NOMO-1 treated with dmso at 0.1 percent for 144 hours (cell line): Measurements from ENCODE around the gene RBP7.
A peak's percentile ranks its signal among the peaks of the same experiment; 100 is the strongest.

Experiments
- DNase-seq: peaks from one replicate; lab custom pipeline; 2025; ENCODE audit not compliant: unreplicated experiment; lab: John Stamatoyannopoulos, UW

The RBP7 gene

GRCh38 chr1:10028956-10029500 is 32.0 kb downstream of the RBP7 start:
- DNase-seq, result peak; percentile 63

DNA sequence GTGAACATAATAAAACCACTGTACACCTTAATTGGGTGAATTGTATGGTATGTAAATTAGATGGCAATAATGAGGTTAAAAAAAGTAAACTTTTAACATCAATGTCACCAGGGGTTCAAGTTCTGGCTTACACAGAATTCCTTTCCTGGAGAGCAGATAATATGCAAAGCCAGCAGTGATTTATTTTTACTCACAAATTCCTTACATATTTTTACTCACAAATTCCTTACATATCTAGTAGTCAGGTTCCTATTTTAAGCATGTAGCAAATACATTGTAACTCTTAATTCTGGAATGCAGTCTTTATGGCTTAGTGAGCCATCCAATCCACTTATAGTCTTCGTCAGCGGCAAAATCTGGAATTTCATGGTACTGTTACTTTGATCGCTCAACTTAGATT is 34.4 kb downstream of the RBP7 start:
- DNase-seq, result no peak

DNA sequence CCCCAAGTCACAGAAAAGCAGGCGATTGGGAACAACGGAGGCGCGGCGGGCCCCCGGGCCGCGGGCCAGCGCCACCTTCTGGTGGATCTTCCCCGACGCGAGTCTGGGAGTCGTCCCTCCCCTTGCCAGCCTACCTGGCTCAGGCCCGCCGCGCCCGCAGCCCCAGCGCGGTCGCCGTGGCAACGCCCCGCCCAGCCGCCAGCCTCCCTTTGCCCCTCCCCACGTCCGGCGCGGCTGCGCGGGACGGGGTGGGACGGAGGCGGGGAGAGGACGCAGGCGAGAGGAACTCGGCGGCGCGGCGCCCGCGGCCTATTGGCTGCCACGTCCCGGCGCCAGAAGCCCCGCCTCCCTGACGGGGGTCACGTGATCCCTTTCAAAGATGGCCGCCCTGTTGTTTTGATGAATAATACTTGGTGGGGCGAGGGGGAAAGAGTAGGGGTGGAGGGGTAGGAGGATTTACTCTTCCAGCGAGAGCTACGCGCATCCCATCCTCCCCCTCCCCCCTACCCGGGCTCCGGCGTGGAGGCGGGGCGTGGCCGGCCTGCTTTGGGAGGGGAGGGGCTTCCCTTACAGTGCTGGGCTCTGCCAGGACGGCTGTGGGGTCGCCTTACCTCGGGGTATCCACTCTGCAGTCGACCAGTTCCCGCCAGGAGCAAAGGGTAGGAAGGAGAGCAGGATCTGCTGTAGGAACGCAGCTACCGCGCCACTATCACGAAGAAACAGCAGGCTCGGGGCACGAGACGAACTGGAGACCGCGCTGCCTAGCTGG is 35.7 kb downstream of the RBP7 start, which contains the start of gene UBE4B:
Gene UBE4B, plus strand, starts transcription at position 369 of the 769 bp plus-strand sequence. CDS start 713 bp downstream, outside the sequence.
- DNase-seq, result peak; percentile 97

DNA sequence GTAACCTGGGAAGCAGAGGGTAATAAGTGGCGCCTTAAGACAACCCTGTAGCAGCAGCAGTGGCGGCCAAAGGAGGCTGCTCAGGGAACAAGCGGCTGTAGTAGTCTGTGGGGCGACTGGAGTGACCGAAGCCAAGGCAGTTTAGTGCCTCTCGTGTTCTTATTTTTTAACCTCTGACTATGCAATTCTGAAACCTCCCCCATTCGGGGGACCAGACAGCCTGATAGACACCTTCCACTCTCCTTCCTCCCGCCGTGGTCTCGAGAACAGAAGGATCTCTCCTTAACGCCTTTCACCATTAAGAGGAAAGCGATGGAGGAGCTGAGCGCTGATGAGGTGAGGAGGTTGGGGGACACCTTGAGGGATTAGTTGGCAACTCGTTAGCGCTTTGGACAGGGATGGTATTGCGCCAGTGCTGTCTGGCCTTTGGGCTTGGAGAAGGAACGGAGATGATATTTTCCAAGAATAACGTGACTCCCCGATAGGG is 36.4 kb downstream of the RBP7 start:
- no peak for DNase-seq

- DNase-seq, result no peak
Measured at GRCh38 chr1:10042746-10043145, 45.7 kb downstream of the RBP7 start.

DNA sequence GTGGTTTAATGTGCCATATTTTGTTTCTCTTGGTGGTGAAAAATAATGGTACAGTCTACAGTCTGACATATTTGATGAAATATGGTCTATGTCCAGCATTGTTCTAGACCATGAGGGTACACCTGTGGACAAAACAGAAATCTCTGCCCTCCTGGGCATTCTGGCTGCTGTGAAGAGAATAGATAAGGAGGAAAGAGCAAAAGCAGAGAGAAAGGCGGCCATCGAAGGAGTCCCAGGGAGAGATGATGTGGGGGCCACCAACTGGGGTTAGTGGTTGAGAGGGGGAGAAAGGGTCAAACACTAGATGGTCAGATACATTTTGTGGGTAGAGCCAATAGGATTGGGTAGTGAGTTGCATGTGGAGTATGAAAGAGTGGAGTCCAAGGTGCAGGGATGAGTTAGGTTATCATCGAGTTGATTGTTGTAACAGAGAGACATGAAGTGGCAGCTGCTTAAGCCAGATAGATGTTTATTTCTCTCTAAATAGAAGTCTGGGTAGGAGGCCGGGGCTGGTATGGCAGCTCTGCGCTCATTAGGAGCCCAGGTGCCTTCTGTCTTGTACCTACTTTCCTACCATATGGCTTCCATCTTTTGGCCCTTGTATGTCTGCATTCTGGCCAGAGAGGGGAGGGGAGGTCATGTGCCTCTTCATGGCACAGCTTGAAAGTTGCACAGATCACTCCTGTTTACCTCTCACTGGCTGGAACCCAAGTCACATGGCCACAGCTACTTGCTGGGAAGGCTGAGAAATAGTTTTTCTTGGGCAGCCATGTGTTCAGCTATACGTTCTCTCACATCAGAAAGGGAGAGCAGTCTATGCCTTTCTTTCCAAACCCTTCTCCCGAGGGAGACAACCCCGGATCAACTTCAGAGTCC is 48.7 kb downstream of the RBP7 start:
- no peak for DNase-seq

- no peak for DNase-seq
Measured at GRCh38 chr1:10046356-10047085, 49.5 kb downstream of the RBP7 start.

DNA sequence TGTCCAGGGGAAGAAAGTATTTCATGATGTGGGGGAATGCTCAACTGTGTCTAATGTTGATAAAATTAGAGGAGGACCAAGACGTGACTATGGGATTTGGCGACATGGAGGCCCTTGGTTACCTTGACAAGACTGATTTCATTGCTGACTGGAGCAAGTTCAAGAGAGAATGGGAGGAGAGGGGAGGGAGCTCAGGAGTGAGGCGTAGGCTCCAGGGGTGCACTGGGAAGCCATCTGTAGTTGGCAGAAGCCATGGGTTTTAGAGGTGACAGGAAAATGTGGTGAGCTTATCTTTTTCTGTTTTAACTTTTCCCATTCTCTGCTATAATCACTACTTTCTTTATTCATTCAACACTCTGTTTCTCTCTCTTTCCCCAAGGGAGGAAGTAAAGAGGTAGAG is 51.6 kb downstream of the RBP7 start:
- DNase-seq, result no peak

DNA sequence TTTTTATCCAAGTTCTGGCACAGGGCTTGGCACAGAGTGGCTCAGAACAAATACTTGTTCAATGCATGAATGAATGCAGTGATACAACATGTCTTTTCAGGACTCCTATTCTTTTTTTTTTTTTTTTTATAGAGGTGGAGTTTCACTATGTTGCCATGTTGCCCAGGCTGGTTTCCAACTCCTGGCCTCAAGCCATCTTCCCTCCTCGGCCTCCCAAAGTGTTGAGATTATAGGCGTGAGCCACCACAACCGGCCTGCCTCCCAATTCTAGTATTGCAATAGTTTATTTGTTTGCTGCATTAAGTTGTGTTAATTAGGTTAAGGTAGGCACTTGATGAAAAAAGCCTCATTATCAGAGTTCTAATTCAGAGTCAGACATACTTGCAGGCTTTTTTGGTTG is 53.6 kb downstream of the RBP7 start:
- DNase-seq, result no peak

GRCh38 chr1:10051656-10052055 is 54.6 kb downstream of the RBP7 start:
- DNase-seq, result no peak

DNA sequence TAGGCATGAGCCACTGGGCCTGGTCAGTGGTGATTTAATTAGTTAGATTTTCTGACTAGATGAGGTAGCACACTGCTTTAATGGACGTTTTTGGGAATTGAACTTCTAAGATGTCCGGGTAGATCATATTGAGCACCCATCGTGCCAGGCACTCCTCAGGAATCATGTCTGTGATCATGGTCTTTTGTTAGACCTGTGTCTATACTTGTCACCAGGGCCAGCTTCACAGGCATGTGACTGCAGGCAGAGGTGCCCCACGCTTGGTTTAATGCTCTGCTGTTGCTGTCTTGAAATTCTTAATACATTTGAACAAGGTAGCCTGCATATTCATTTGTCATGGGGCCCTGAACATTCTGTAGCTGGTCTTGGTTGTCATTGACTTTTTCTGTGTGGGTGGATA is 55.3 kb downstream of the RBP7 start:
- DNase-seq, result no peak

DNA sequence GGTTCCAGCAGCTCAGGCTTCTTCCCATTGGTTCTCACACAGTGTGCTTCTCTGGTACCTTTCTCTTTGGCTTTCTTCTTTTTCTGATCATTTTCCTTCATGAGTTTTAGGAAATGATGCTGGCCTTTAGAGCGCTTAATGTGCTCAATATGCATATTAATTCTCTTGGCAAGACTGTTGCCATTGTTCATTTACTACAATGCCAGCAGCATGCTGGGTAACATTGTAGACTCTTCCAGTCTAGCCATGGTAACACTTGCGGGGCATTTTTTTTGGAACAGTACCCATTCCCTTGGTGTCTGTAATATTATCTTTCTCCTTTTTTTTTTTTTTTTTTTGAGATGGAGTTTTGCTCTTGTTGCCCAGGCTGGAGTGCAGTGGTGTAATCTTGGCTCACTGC is 57.4 kb downstream of the RBP7 start:
- DNase-seq, result no peak

GRCh38 chr1:10056599-10056987 is 59.6 kb downstream of the RBP7 start:
- DNase-seq, result no peak

GRCh38 chr1:10057343-10057742 is 60.3 kb downstream of the RBP7 start:
- DNase-seq, result no peak

DNA sequence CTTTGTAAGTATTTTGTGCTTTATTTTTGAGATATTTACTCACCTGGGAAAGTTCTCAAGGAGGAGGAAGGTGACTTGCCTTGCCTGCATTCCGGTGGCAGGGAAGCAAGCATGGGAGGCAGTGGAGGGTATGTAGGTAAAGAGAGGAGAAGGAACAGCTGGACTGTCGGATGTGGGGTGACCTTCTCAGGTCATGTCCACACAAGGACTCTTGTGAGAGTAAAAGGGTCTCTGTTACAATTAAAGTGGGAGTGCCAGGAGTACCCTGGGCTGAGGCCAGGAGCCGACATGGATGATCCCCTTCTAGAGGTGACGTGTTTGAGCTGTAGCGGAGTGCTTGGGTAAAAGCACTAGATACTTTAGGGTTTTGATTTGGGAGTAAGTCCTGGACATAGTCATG is 60.8 kb downstream of the RBP7 start:
- no peak for DNase-seq

DNA sequence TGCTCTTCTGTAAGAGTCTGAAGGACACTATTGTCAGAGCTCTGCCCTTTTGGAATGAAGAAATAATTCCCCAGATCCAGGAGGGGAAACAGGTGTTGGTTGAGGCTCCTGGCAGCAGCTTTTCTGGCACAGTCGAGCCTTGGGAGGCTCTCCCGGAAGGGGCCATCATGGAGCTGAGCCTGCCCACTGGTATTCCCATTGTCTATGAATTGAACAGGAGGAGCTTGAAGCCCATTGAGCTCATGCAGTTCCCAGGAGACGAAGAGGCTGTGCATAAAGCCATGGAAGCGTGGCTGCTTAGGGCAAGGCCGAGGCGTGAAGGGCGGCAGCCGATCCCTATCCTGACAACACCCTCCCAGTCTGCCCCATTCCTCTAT is 62.3 kb downstream of the RBP7 start:
- DNase-seq, result no peak

GRCh38 chr1:10060311-10061100 is 63.5 kb downstream of the RBP7 start:
- no peak for DNase-seq

GRCh38 chr1:10061276-10061675 is 64.2 kb downstream of the RBP7 start:
- DNase-seq, result no peak

GRCh38 chr1:10063878-10064277 is 66.8 kb downstream of the RBP7 start:
- DNase-seq, result no peak
